ENCODE data around the gene ARHGAP36.

ARHGAP36 gene

GRCh38 chrX:131068945-131069719 is 11.0 kb downstream of the ARHGAP36 start:
- DNase-seq (ENCODE audit: extremely low spot score, insufficient read length, low read depth) (no peak), FAIRE-seq (peak; percentile 35)

GRCh38 chrX:131072871-131073571 is 14.9 kb downstream of the ARHGAP36 start:
- no peak for FAIRE-seq
- no peak for DNase-seq (ENCODE audit: extremely low spot score, insufficient read length, low read depth)

- no peak for FAIRE-seq
- DNase-seq (ENCODE audit: extremely low spot score, insufficient read length, low read depth), result no peak
Observed at GRCh38 chrX:131073607-131074006, 15.5 kb downstream of the ARHGAP36 start.

- FAIRE-seq (no peak), DNase-seq (ENCODE audit: extremely low spot score, insufficient read length, low read depth) (no peak)
Observed at GRCh38 chrX:131081772-131082740, 23.9 kb downstream of the ARHGAP36 start.

- no peak for FAIRE-seq
Observed at GRCh38 chrX:131083510-131084142, 25.5 kb downstream of the ARHGAP36 start.

GRCh38 chrX:131084145-131084544 is 26.0 kb downstream of the ARHGAP36 start:
- FAIRE-seq (no peak), DNase-seq (ENCODE audit: extremely low spot score, insufficient read length, low read depth) (no peak)

More at GRCh38 chrX:131083510-131084142, 25.5 kb downstream of the ARHGAP36 start:
- DNase-seq (ENCODE audit: extremely low spot score, insufficient read length, low read depth), result no peak

GRCh38 chrX:131136776-131137175 is 78.6 kb downstream of the ARHGAP36 start:
- no peak for FAIRE-seq

GRCh38 chrX:131139072-131139471 is 80.9 kb downstream of the ARHGAP36 start:
- no peak for FAIRE-seq
- no peak for DNase-seq (ENCODE audit: extremely low spot score, insufficient read length, low read depth)

More at GRCh38 chrX:131136776-131137175, 78.6 kb downstream of the ARHGAP36 start:
- DNase-seq (ENCODE audit: extremely low spot score, insufficient read length, low read depth), result no peak
